ENCODE measurements around the gene DCAF5. TPM values are rescaled to one million over a fixed set of nuclear protein-coding genes. Genes with fewer than 3 reads are reported as not detected.

Gene DCAF5
- total and polyA plus RNA-seq, 2 donors (not counting 1 experiment from before 2014, with no cell fraction given), result 62.2 to 65.5 TPM

- H2AFZ ChIP-seq (ENCODE audit: insufficient read depth, low read depth, low read length, poor library complexity, severe bottlenecking), result no peak overlapping the region
- H3K9ac ChIP-seq (ENCODE audit: low read length), result no peak overlapping the region
- peaks cover 0 to 71% of the 10 kb centered on the region in 2 experiments for H3K36me3 ChIP-seq (replicated peaks in 1 of 2; ENCODE audit: control extremely low read depth in 1 of 2, control insufficient read depth in 1 of 2, extremely low read depth in 1 of 2, insufficient read depth in 2 of 2, low read length in 1 of 2)
- H3K9me3 ChIP-seq (ENCODE audit: control extremely low read depth in 1 of 3, control insufficient read depth in 2 of 3, insufficient read depth in 1 of 3, low read length in 2 of 3), result no peaks in the 10 kb centered on the region
- no peaks in the 10 kb centered on the region for H3K4me1 ChIP-seq (ENCODE audit: control insufficient read depth in 2 of 2, insufficient read depth in 2 of 2, low read length in 2 of 2)
- peaks cover 3% of the 10 kb centered on the region for H3K79me2 ChIP-seq (ENCODE audit: control insufficient read depth, insufficient read depth, low read length)
- no peak overlapping the region for H3K27ac Mint-ChIP-seq
- H3K4me3 Mint-ChIP-seq, result no peak overlapping the region
- TF ChIP-seq, protein P1, sequence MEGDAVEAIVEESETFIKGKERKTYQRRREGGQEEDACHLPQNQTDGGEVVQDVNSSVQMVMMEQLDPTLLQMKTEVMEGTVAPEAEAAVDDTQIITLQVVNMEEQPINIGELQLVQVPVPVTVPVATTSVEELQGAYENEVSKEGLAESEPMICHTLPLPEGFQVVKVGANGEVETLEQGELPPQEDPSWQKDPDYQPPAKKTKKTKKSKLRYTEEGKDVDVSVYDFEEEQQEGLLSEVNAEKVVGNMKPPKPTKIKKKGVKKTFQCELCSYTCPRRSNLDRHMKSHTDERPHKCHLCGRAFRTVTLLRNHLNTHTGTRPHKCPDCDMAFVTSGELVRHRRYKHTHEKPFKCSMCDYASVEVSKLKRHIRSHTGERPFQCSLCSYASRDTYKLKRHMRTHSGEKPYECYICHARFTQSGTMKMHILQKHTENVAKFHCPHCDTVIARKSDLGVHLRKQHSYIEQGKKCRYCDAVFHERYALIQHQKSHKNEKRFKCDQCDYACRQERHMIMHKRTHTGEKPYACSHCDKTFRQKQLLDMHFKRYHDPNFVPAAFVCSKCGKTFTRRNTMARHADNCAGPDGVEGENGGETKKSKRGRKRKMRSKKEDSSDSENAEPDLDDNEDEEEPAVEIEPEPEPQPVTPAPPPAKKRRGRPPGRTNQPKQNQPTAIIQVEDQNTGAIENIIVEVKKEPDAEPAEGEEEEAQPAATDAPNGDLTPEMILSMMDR (IDR thresholded peaks at IDR 0.05), result no peak
- TF ChIP-seq EZH2 (IDR thresholded peaks at IDR 0.05; ENCODE audit: borderline replicate concordance, insufficient read depth, low read depth, low read length, poor library complexity, severe bottlenecking), result no peak
- no peaks in the 10 kb centered on the region for H4K20me1 ChIP-seq (ENCODE audit: control insufficient read depth, insufficient read depth, low read length, poor library complexity, severe bottlenecking)
- no peak overlapping the region for H3K4me3 ChIP-seq (ENCODE audit: control extremely low read depth in 1 of 5, extremely low read depth in 1 of 5, insufficient read depth in 1 of 5, low read depth in 2 of 5, low read length in 4 of 5)
- intact Hi-C loops (cut with micrococcal nuclease), result no loop called here
- POLR2A ChIA-PET, result no interaction called here
- H3K27ac ChIP-seq (ENCODE audit: low read length in 2 of 2), result no peak overlapping the region
- WGBS (ENCODE audit: insufficient coverage), result 100% methylated on average over 1 of the region's 3 CpGs
- H3K4me2 ChIP-seq (replicated peaks; ENCODE audit: low read depth, low read length, poor library complexity, severe bottlenecking), result no peak overlapping the region
- H3K9me3 Mint-ChIP-seq (ENCODE audit: insufficient read depth), result no peaks in the 10 kb centered on the region
- CTCF ChIA-PET, result no interaction called here
- no peaks in the 10 kb centered on the region for H3K27me3 ChIP-seq (replicated peaks in 1 of 4; ENCODE audit: control extremely low read depth in 1 of 4, control insufficient read depth in 3 of 4, insufficient read depth in 4 of 4, low read length in 3 of 4)
- H3K27me3 Mint-ChIP-seq, result no peaks in the 10 kb centered on the region
- ATAC-seq (ENCODE audit: low read depth) (no peak), DNase-seq (no peak)
- no peaks in the 10 kb centered on the region for H3K4me1 Mint-ChIP-seq
These were observed 65.9 kb downstream of the DCAF5 start for GRCh38 chr14:69087061-69087461.

DNA sequence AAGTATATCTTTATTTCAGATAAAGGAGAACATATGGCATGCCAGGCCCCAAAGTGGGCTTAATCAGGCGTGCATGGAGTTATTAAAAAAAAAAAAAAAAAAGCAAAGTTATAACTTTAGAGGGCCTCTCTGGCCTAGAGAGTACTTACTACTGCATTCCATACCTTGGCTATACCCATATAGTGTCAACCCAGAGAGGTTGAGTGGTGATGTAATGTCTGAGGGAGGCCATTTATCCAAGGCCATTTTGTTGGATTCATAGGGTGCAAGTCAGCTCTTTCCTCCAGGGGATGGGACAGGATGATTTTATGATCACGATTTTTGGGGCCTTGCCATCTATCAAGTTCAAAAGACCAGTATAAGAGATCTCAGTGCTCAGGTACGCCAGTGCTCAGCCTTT lies 66.4 kb downstream of the DCAF5 start:
- ATAC-seq (ENCODE audit: low read depth), result no peak
- Histone ChIP-seq H3K4me1 (ENCODE audit: control insufficient read depth in 2 of 2, insufficient read depth in 2 of 2, low read length in 2 of 2) (no peaks in the 10 kb centered on the region), H2AFZ (ENCODE audit: insufficient read depth, low read depth, low read length, poor library complexity, severe bottlenecking) (no peak overlapping the region), H3K9me3 (ENCODE audit: control extremely low read depth in 1 of 3, control insufficient read depth in 2 of 3, insufficient read depth in 1 of 3, low read length in 2 of 3) (no peaks in the 10 kb centered on the region), H3K27ac (ENCODE audit: low read length in 2 of 2) (no peak overlapping the region), H3K79me2 (ENCODE audit: control insufficient read depth, insufficient read depth, low read length) (peaks cover 3% of the 10 kb centered on the region), H3K4me3 (ENCODE audit: control extremely low read depth in 1 of 5, extremely low read depth in 1 of 5, insufficient read depth in 1 of 5, low read depth in 2 of 5, low read length in 4 of 5) (no peak overlapping the region), H3K27me3 (replicated peaks in 1 of 4; ENCODE audit: control extremely low read depth in 1 of 4, control insufficient read depth in 3 of 4, insufficient read depth in 4 of 4, low read length in 3 of 4) (no peaks in the 10 kb centered on the region), H3K36me3 (replicated peaks in 1 of 2; ENCODE audit: control extremely low read depth in 1 of 2, control insufficient read depth in 1 of 2, extremely low read depth in 1 of 2, insufficient read depth in 2 of 2, low read length in 1 of 2) (peaks cover 1 to 69% of the 10 kb centered on the region in 2 experiments), H3K9ac (ENCODE audit: low read length) (no peak overlapping the region), H3K4me2 (replicated peaks; ENCODE audit: low read depth, low read length, poor library complexity, severe bottlenecking) (no peak overlapping the region), H4K20me1 (ENCODE audit: control insufficient read depth, insufficient read depth, low read length, poor library complexity, severe bottlenecking) (no peaks in the 10 kb centered on the region)
- Mint-ChIP-seq H3K27ac (no peak overlapping the region), H3K9me3 (ENCODE audit: insufficient read depth) (no peaks in the 10 kb centered on the region), H3K27me3 (no peaks in the 10 kb centered on the region), H3K4me1 (no peaks in the 10 kb centered on the region), H3K4me3 (no peak overlapping the region)
- TF ChIP-seq, protein P1 (IDR thresholded peaks at IDR 0.05), result no peak
- TF ChIP-seq EZH2 (IDR thresholded peaks at IDR 0.05; ENCODE audit: borderline replicate concordance, insufficient read depth, low read depth, low read length, poor library complexity, severe bottlenecking), result no peak
- ChIA-PET POLR2A (no interaction called here), CTCF (no interaction called here)
- intact Hi-C loops (cut with micrococcal nuclease), result no loop called here
- WGBS (ENCODE audit: insufficient coverage), result 96% methylated on average over 2 of the region's 3 CpGs
- no peak for DNase-seq

Measured in B cell (primary cell).